Transverse colon (tissue), 4 donors: Measurements from ENCODE around the gene PCDHA7.
"Not testable (repeated sequence)": the region's sequence is repeated elsewhere in the genome, so short reads cannot be mapped to it uniquely, and the experiment has no call there.

Experiments used
- EP300 ChIP-seq: sonication (generic); formaldehyde crosslinking; IDR thresholded peaks from one replicate; pipeline ENCODE4 v1.6.1; 2017; ENCODE audit warnings: antibody characterized with exemption, low read depth
- POLR2A ChIP-seq: fragments of 450-650 bp; IDR thresholded peaks from one replicate; pipeline ENCODE4 v1.6.1; 2016; ENCODE audit warnings: antibody characterized with exemption, mild to moderate bottlenecking, moderate library complexity
- POLR2AphosphoS5 ChIP-seq, 3 donors: sonication (generic); formaldehyde crosslinking; IDR thresholded peaks; one replicate each; pipeline ENCODE4 v1.6.1; 2016; ENCODE audit warnings: antibody characterized with exemption in 3 of 3
- TF ChIP-seq, protein P1 (sequence below), 5 experiments: fragments of 200-600 bp in 3 of 5; fragments of 450-650 bp in 2 of 5; sonication (generic) in 3 of 5; IDR thresholded peaks; 1 replicate in 2 of 5; 2 replicates in 3 of 5; pipeline ENCODE4 v1.5.1; 2016 to 2017; ENCODE audit warnings: antibody characterized with exemption in 5 of 5, inconsistent platforms in 3 of 5, mild to moderate bottlenecking in 2 of 5, moderate library complexity in 1 of 5

DNA sequence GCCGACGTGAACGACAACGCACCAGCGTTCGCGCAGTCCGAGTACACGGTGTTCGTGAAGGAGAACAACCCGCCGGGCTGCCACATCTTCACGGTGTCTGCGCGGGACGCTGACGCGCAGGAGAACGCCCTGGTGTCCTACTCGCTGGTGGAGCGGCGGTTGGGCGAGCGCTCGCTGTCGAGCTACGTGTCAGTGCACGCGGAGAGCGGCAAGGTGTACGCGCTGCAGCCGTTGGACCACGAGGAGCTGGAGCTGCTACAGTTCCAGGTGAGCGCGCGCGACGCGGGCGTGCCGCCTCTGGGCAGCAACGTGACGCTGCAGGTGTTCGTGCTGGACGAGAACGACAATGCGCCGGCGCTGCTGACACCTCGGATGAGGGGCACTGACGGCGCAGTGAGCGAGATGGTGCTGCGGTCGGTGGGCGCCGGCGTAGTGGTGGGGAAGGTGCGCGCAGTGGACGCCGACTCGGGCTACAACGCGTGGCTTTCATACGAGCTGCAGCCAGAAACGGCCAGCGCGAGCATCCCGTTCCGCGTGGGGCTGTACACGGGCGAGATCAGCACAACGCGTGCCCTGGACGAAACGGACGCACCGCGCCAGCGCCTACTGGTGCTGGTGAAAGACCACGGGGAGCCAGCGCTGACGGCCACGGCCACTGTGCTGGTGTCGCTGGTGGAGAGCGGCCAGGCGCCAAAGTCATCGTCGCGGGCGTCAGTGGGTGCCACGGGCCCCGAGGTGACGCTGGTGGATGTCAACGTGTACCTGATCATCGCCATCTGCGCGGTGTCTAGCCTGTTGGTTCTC lies 16.0 kb downstream of the PCDHA7 start:
- TF ChIP-seq, protein P1, sequence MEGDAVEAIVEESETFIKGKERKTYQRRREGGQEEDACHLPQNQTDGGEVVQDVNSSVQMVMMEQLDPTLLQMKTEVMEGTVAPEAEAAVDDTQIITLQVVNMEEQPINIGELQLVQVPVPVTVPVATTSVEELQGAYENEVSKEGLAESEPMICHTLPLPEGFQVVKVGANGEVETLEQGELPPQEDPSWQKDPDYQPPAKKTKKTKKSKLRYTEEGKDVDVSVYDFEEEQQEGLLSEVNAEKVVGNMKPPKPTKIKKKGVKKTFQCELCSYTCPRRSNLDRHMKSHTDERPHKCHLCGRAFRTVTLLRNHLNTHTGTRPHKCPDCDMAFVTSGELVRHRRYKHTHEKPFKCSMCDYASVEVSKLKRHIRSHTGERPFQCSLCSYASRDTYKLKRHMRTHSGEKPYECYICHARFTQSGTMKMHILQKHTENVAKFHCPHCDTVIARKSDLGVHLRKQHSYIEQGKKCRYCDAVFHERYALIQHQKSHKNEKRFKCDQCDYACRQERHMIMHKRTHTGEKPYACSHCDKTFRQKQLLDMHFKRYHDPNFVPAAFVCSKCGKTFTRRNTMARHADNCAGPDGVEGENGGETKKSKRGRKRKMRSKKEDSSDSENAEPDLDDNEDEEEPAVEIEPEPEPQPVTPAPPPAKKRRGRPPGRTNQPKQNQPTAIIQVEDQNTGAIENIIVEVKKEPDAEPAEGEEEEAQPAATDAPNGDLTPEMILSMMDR (IDR thresholded peaks at IDR 0.05) = not testable (repeated sequence)
- TF ChIP-seq POLR2AphosphoS5 (IDR thresholded peaks at IDR 0.05); POLR2A; EP300: not testable (repeated sequence)
